GM20000 (cell line): ENCODE results near the gene MX1.

Experiments
- DNase-seq: peaks from one replicate; pipeline ENCODE4 v3.0.0; 2012; ENCODE audit warnings: low spot score
- CTCF ChIP-seq: IDR thresholded peaks from 2 replicates; pipeline ENCODE4 v1.5.1; 2012; ENCODE audit warnings: mild to moderate bottlenecking, control low read depth; ENCODE audit errors: extremely low read depth, missing control alignments

MX1 gene

GRCh38 chr21:41388259-41388658 lies 37.8 kb upstream of the MX1 start:
- DNase-seq, result no peak
- TF ChIP-seq CTCF, result no peak

- TF ChIP-seq CTCF, result no peak
- DNase-seq, result no peak
Observed at GRCh38 chr21:41390043-41390639, 35.9 kb upstream of the MX1 start.

- TF ChIP-seq CTCF, result no peak
- DNase-seq, result no peak
Observed at GRCh38 chr21:41393876-41394465, 32.1 kb upstream of the MX1 start.

- no peak for DNase-seq
Observed at GRCh38 chr21:41396558-41397075, 29.4 kb upstream of the MX1 start.

GRCh38 chr21:41397471-41397891 lies 28.6 kb upstream of the MX1 start:
- no peak for TF ChIP-seq CTCF

More at GRCh38 chr21:41396558-41397075, 29.4 kb upstream of the MX1 start:
- TF ChIP-seq CTCF, result no peak

GRCh38 chr21:41398251-41398650 lies 27.8 kb upstream of the MX1 start:
- TF ChIP-seq CTCF, result no peak
- no peak for DNase-seq

More at GRCh38 chr21:41397471-41397891, 28.6 kb upstream of the MX1 start:
- DNase-seq, result no peak

- no peak for DNase-seq
- TF ChIP-seq CTCF, result no peak
Observed at GRCh38 chr21:41398831-41399230, 27.2 kb upstream of the MX1 start.
